Activated B cell treated with CpG ODN at 0.5 μM for 24 hours (primary cell): ENCODE measurements around the gene LCOR. TPM values are rescaled to one million over a fixed set of nuclear protein-coding genes. Genes with fewer than 3 reads are reported as not detected.

Experiments
- ATAC-seq: fragments of 200-7000 bp; cut with Tn5 transposase; one replicate; pipeline ENCODE4 v1.10.0; 2021; ENCODE audit warnings: low read depth, mild to moderate bottlenecking, moderate library complexity
- CTCF ChIA-PET: fragments of 350-600 bp; sonication (Branson Sonifier 250); formaldehyde crosslinking; loops from one replicate; lab custom pipeline; 2021; ENCODE audit warnings: antibody characterized with exemption; lab: Charles Lee
- POLR2A ChIA-PET: fragments of 350-600 bp; sonication (Branson Sonifier 250); formaldehyde crosslinking; loops from one replicate; lab custom pipeline; 2021; ENCODE audit warnings: antibody characterized with exemption; lab: Charles Lee
- DNase-seq: peaks from one replicate; pipeline ENCODE4 v3.0.0; 2022
- H3K27ac Mint-ChIP-seq: one replicate; pipeline ENCODE4 v1.8.0; 2020; ENCODE audit warnings: mixed read lengths
- H3K27me3 Mint-ChIP-seq: one replicate; pipeline ENCODE4 v1.8.0; 2021; ENCODE audit warnings: mixed read lengths
- H3K36me3 Mint-ChIP-seq: one replicate; pipeline ENCODE4 v1.8.0; 2021; ENCODE audit warnings: low read depth, mixed read lengths
- H3K4me1 Mint-ChIP-seq: one replicate; pipeline ENCODE4 v1.8.0; 2021; ENCODE audit warnings: mixed read lengths
- H3K4me3 Mint-ChIP-seq: one replicate; pipeline ENCODE4 v1.8.0; 2020; ENCODE audit warnings: mild to moderate bottlenecking, mixed read lengths
- H3K9me3 Mint-ChIP-seq: one replicate; pipeline ENCODE4 v1.8.0; 2020; ENCODE audit warnings: mixed read lengths
- intact Hi-C: fragments of 100-400 bp; cut with micrococcal nuclease; formaldehyde crosslinking; loops from one replicate; pipeline ENCODE4 v1.15.1; 2024
- total RNA-seq: library from RNA; stranded (reverse); gene quantifications from 2 replicates; pipeline ENCODE4 v1.2.3, GENCODE V29; 2022
- TF ChIP-seq, protein P1 (sequence below): fragments of 200-600 bp; IDR thresholded peaks from one replicate; pipeline ENCODE4 v1.8.0; 2022; ENCODE audit warnings: antibody characterized with exemption, mild to moderate bottlenecking

Gene LCOR
- total RNA-seq, 1 donor from 2014 or later = 54.9 TPM

- CTCF ChIA-PET = no interaction called here
- DNase-seq = no peak
- H3K4me1 Mint-ChIP-seq = peaks cover 36% of the 10 kb centered on the region
- H3K27ac Mint-ChIP-seq = peak overlapping the region; percentile 41
- no peaks in the 10 kb centered on the region for H3K27me3 Mint-ChIP-seq
- POLR2A ChIA-PET = no interaction called here
- ATAC-seq = no peak
- H3K9me3 Mint-ChIP-seq = peaks cover 21% of the 10 kb centered on the region
- TF ChIP-seq, protein P1, sequence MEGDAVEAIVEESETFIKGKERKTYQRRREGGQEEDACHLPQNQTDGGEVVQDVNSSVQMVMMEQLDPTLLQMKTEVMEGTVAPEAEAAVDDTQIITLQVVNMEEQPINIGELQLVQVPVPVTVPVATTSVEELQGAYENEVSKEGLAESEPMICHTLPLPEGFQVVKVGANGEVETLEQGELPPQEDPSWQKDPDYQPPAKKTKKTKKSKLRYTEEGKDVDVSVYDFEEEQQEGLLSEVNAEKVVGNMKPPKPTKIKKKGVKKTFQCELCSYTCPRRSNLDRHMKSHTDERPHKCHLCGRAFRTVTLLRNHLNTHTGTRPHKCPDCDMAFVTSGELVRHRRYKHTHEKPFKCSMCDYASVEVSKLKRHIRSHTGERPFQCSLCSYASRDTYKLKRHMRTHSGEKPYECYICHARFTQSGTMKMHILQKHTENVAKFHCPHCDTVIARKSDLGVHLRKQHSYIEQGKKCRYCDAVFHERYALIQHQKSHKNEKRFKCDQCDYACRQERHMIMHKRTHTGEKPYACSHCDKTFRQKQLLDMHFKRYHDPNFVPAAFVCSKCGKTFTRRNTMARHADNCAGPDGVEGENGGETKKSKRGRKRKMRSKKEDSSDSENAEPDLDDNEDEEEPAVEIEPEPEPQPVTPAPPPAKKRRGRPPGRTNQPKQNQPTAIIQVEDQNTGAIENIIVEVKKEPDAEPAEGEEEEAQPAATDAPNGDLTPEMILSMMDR = no peak
- peaks cover 55% of the 10 kb centered on the region for H3K36me3 Mint-ChIP-seq
- intact Hi-C loops = loop anchor here (5.0 kb wide), 1 partner anchor 37 kb away; no protein-coding TSS in a partner anchor
- H3K4me3 Mint-ChIP-seq = no peak overlapping the region
Observed at GRCh38 chr10:96889415-96890171, 57.5 kb downstream of the LCOR start.

DNA sequence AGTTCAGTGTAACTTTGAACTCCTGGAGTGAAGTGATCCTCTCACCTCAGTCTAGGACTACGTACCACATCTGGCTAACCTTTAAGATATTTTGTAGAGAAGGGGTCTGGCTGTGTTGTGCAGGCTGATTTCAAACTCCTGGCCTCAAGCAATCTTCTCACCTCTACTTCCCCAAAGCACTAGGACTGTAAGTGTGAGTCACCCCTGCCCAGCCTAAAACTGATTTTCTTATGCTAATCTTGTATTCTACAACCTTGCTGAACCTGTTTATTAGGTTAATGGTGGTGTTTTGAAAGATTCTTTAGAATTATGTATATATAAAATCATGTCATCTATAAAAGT lies 58.0 kb downstream of the LCOR start:
- ATAC-seq = peak; percentile 31
- TF ChIP-seq, protein P1 = no peak
- Mint-ChIP-seq H3K27ac (peak overlapping the region; percentile 41), H3K4me3 (no peak overlapping the region), H3K4me1 (peaks cover 38% of the 10 kb centered on the region), H3K9me3 (peaks cover 21% of the 10 kb centered on the region), H3K36me3 (peaks cover 57% of the 10 kb centered on the region), H3K27me3 (no peaks in the 10 kb centered on the region)
- intact Hi-C loops = no loop called here
- ChIA-PET POLR2A (no interaction called here), CTCF (no interaction called here)
- no peak for DNase-seq

GRCh38 chr10:96890580-96890979 lies 58.5 kb downstream of the LCOR start:
- Mint-ChIP-seq H3K27ac (peak overlapping the region; percentile 30), H3K27me3 (no peaks in the 10 kb centered on the region), H3K9me3 (peaks cover 21% of the 10 kb centered on the region), H3K4me3 (no peak overlapping the region), H3K36me3 (peaks cover 60% of the 10 kb centered on the region), H3K4me1 (peaks cover 42% of the 10 kb centered on the region)
- POLR2A ChIA-PET = no interaction called here
- intact Hi-C loops = no loop called here
- ATAC-seq (no peak), DNase-seq (no peak)
- TF ChIP-seq, protein P1 = no peak
- CTCF ChIA-PET = no interaction called here

- no peak overlapping the region for H3K27ac Mint-ChIP-seq
- TF ChIP-seq, protein P1 = no peak
- DNase-seq (no peak), ATAC-seq (no peak)
- H3K9me3 Mint-ChIP-seq = peaks cover 21% of the 10 kb centered on the region
- no peaks in the 10 kb centered on the region for H3K27me3 Mint-ChIP-seq
- H3K36me3 Mint-ChIP-seq = peaks cover 53% of the 10 kb centered on the region
- H3K4me3 Mint-ChIP-seq = no peak overlapping the region
- peaks cover 50% of the 10 kb centered on the region for H3K4me1 Mint-ChIP-seq
- POLR2A ChIA-PET = no interaction called here
- CTCF ChIA-PET = no interaction called here
- intact Hi-C loops = no loop called here
Observed at GRCh38 chr10:96891840-96892239, 59.7 kb downstream of the LCOR start.

DNA sequence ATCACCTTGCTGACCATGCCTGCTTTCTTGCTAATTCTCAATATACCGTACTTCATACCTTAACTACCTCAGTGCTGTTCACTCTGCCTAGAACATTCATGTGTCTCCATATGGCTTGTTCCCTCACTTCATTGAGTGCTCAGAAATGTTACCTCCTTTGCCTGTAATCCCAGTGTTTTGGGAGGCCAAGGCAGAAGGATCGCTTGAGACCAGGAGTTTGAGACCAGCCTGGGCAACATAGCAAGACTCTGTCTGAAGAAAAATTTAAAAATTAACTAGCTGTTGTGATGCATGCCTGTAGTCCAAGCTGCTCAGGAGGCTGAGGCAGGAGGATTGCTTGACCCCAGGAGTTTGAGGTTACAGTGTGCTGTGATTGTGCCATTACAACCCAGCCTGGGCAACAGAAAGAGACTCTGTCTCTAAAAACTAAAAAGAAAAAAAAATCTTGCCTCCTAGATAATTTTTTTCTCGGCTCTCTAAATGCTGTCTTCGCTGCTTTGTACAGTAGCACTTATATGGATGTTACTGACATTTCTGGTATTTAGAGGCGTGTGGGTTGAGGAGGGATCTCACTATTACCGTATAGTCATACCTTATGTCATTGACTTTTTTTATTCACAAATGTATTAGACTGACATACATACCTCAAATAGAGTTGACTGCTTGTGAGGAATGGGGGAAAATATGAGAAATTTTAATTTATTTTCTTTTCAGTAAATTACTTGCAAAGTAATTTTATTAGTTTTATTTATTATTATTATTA lies 63.7 kb downstream of the LCOR start:
- ChIA-PET CTCF (no interaction called here), POLR2A (no interaction called here)
- intact Hi-C loops = no loop called here
- TF ChIP-seq, protein P1 = no peak
- ATAC-seq (no peak), DNase-seq (no peak)
- no peak overlapping the region for H3K27ac Mint-ChIP-seq
- H3K36me3 Mint-ChIP-seq = peaks cover 35% of the 10 kb centered on the region
- peaks cover 50% of the 10 kb centered on the region for H3K4me1 Mint-ChIP-seq
- H3K4me3 Mint-ChIP-seq = no peak overlapping the region
- H3K27me3 Mint-ChIP-seq = no peaks in the 10 kb centered on the region
- peaks cover 11% of the 10 kb centered on the region for H3K9me3 Mint-ChIP-seq
